Mammary microvascular endothelial cell (primary cell): ENCODE results near the gene LRRC4C. TPM values are rescaled to one million over a fixed set of nuclear protein-coding genes. Genes with fewer than 3 reads are reported as not detected.

Source experiments
- total RNA-seq: library from RNA; depleted of rRNA; stranded (reverse); fragments of >200 nt; gene quantifications from 2 replicates; pipeline ENCODE4 v1.2.3, GENCODE V29; 2015

The LRRC4C gene
- total RNA-seq, result not detected in 2 replicates

DNA sequence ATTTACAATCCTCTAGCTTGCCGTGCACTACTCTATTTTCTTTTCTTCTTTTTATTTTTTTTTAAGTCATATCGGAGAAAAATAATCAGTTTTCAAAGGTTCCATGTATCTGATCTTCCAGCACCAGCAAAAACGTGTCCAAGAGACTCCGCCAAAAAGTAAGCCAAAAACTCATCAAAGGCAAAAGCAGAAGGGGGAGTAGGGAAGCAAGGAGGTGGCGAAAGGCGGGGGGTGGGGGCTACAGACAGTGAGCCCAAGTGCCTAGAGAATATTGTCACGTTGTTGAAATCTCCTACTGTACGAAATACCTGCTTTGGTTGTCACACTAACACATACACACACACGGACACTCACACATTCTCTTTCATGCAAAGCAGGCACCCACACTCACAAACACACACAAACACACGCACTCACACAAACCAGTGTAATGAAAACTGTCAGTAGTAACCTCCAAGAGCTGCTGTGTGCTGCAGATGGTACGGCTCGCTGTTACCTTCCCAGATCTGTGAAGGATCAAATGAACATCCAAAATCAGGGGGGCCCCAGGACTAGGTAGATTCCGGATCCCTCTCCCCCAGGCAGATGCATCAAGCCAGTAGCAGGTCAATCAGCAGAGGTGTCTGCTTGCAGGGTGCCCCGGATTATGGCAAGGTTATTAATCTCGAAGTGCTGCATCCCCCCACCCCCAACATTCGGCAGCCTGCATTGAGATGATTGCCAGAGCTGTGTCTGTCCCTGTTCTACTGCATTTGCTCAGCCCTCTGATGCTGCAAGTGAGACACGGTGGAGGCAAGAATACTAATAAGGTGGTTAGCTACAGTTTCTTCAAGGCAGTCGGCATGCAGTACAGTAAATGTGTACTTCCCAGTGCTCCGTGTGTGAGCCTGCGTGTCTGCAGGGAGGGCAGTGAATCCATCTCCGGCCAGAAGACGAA, at the start of gene LRRC4C:
Gene LRRC4C (minus strand): TSS at position 188 of the 937 bp plus-strand sequence.

